GM23338 (cell line): ENCODE measurements around the gene FRY. TPM values are rescaled to one million over a fixed set of nuclear protein-coding genes. Genes with fewer than 3 reads are reported as not detected.

ENCODE experiments used
- ATAC-seq: fragments of 200-7000 bp; cut with Tn5 transposase; 3 replicates; pipeline ENCODE4 v1.9.1; 2020
- DNase-seq: peaks from one replicate; pipeline ENCODE4 v3.0.0-alpha.2; 2015; ENCODE audit warnings: low spot score
- H2AFZ ChIP-seq: fragments of 200-600 bp; sonication (generic); 2 replicates; pipeline ENCODE4 v1.8.0; 2016; ENCODE audit warnings: antibody characterized with exemption, mild to moderate bottlenecking, moderate library complexity
- H3F3A ChIP-seq: fragments of 200-600 bp; sonication (generic); replicated peaks from 2 replicates; pipeline ENCODE4 v1.8.0; 2017; ENCODE audit warnings: antibody characterized with exemption, mixed run types, low read depth
- H3K27ac ChIP-seq: fragments of 200-600 bp; sonication (generic); 2 replicates; pipeline ENCODE4 v1.6.1; 2016; ENCODE audit warnings: low read depth
- H3K27me3 ChIP-seq: fragments of 200-600 bp; sonication (generic); 2 replicates; pipeline ENCODE4 v1.8.0; 2016; ENCODE audit warnings: mild to moderate bottlenecking, mixed run types, moderate library complexity; ENCODE audit not compliant: insufficient read depth
- H3K36me3 ChIP-seq: fragments of 200-600 bp; sonication (generic); 2 replicates; pipeline ENCODE4 v1.8.0; 2016; ENCODE audit warnings: mild to moderate bottlenecking; ENCODE audit not compliant: insufficient read depth
- H3K4me1 ChIP-seq: fragments of 200-600 bp; sonication (generic); 2 replicates; pipeline ENCODE4 v1.8.0; 2016; ENCODE audit warnings: mild to moderate bottlenecking, moderate library complexity; ENCODE audit not compliant: insufficient read depth
- H3K4me2 ChIP-seq: fragments of 200-600 bp; sonication (generic); 2 replicates; pipeline ENCODE4 v1.7.1; 2017; ENCODE audit warnings: mixed run types
- H3K4me3 ChIP-seq: fragments of 200-600 bp; sonication (generic); 2 replicates; pipeline ENCODE4 v1.6.1; 2016; ENCODE audit warnings: mixed run types
- H3K79me2 ChIP-seq: fragments of 200-600 bp; sonication (generic); replicated peaks from 2 replicates; pipeline ENCODE4 v1.8.0; 2017; ENCODE audit warnings: mild to moderate bottlenecking; ENCODE audit not compliant: insufficient read depth
- H3K9me2 ChIP-seq: fragments of 200-600 bp; sonication (generic); 2 replicates; pipeline ENCODE4 v1.8.0; 2017; ENCODE audit not compliant: insufficient read depth
- H4K20me1 ChIP-seq: fragments of 200-600 bp; sonication (generic); replicated peaks from 2 replicates; pipeline ENCODE4 v1.8.0; 2017; ENCODE audit warnings: mild to moderate bottlenecking; ENCODE audit not compliant: insufficient read depth
- H3K27ac Mint-ChIP-seq: 2 replicates; pipeline ENCODE4 v1.8.0; 2020; ENCODE audit warnings: inconsistent platforms, mild to moderate bottlenecking, moderate library complexity, mixed read lengths
- H3K27me3 Mint-ChIP-seq: 3 replicates; pipeline ENCODE4 v1.8.0; 2022; ENCODE audit warnings: low read depth, mild to moderate bottlenecking, moderate library complexity, mixed read lengths, inconsistent platforms; ENCODE audit not compliant: insufficient read depth, poor library complexity
- H3K36me3 Mint-ChIP-seq: 3 replicates; pipeline ENCODE4 v1.8.0; 2021; ENCODE audit warnings: low read depth, mild to moderate bottlenecking, inconsistent platforms, moderate library complexity, mixed read lengths
- H3K4me1 Mint-ChIP-seq: 3 replicates; pipeline ENCODE4 v1.8.0; 2020; ENCODE audit warnings: mild to moderate bottlenecking, inconsistent platforms, mixed read lengths
- H3K4me3 Mint-ChIP-seq: 3 replicates; pipeline ENCODE4 v1.8.0; 2021; ENCODE audit warnings: moderate library complexity, mild to moderate bottlenecking, inconsistent platforms, mixed read lengths
- H3K9me3 Mint-ChIP-seq: 3 replicates; pipeline ENCODE4 v1.8.0; 2020; ENCODE audit warnings: moderate library complexity, mild to moderate bottlenecking, inconsistent platforms, mixed read lengths
- CTCF ChIP-seq, 2 experiments: fragments of 200-600 bp in 1 of 2; sonication (generic) in 1 of 2; conservative IDR thresholded peaks; 2 replicates each; pipeline versions ENCODE4 v1.5.1 to v1.6.1; 2016 to 2017; ENCODE audit warnings: antibody characterized with exemption in 2 of 2, low read depth in 2 of 2, mild to moderate bottlenecking in 2 of 2, moderate library complexity in 1 of 2
- ETS1 ChIP-seq: IDR thresholded peaks from 2 replicates; pipeline ENCODE4 v1.6.1; 2016; ENCODE audit warnings: antibody characterized with exemption
- EZH2 ChIP-seq: fragments of 200-600 bp; sonication (generic); IDR thresholded peaks from one replicate; pipeline ENCODE4 v1.8.0; 2017; ENCODE audit warnings: antibody characterized with exemption, mild to moderate bottlenecking, low read depth; ENCODE audit not compliant: unreplicated experiment
- EZH2phosphoT487 ChIP-seq: fragments of 200-600 bp; sonication (generic); IDR thresholded peaks from one replicate; pipeline ENCODE4 v1.8.1; 2018; ENCODE audit warnings: antibody characterized with exemption; ENCODE audit not compliant: unreplicated experiment
- NANOG ChIP-seq: IDR thresholded peaks from 2 replicates; pipeline ENCODE4 v1.6.1; 2016; ENCODE audit warnings: antibody characterized with exemption, borderline replicate concordance
- POLR2AphosphoS5 ChIP-seq: IDR thresholded peaks from 2 replicates; pipeline ENCODE4 v1.6.1; 2016; ENCODE audit warnings: antibody characterized with exemption, low read depth
- REST ChIP-seq: IDR thresholded peaks from one replicate; pipeline ENCODE4 v1.6.1; 2018; ENCODE audit warnings: antibody characterized with exemption; ENCODE audit not compliant: unreplicated experiment
- ZNF331 ChIP-seq: fragments of 250-450 bp; sonication (Bioruptor Pico); IDR thresholded peaks from 2 replicates; pipeline ENCODE4 v1.5.0; 2020; ENCODE audit warnings: low read depth, mild to moderate bottlenecking, moderate library complexity
- ZNF462 ChIP-seq: fragments of 250-450 bp; sonication (Bioruptor Pico); IDR thresholded peaks from 2 replicates; pipeline ENCODE4 v1.5.0; 2020; ENCODE audit warnings: mild to moderate bottlenecking, moderate library complexity
- polyA plus RNA-seq: library from polyadenylated mRNA; unstranded; fragments of >200 nt; fragmentation: Nextera tagmentation; extraction: Ambion mirVana; gene quantifications from 2 replicates; pipeline ENCODE4 v1.2.1, GENCODE V29; 2016
- total RNA-seq: library from RNA; depleted of rRNA; stranded (reverse); fragments of >200 nt; shearing (Covaris generic); gene quantifications from 2 replicates; pipeline ENCODE4 v1.2.3, GENCODE V29; 2014

Gene FRY
- total and polyA plus RNA-seq, 2 experiments from 2014 or later = 2.4 to 10.1 TPM

- TF ChIP-seq ZNF462 (CRISPR knock-in tag) (no peak), NANOG (no peak), POLR2AphosphoS5 (no peak), CTCF (conservative IDR thresholded peaks at IDR 0.05; ENCODE audit: low read depth in 2 of 2) (no peak)
These were observed 156.1 kb downstream of the FRY start (continued) for GRCh38 chr13:32187651-32188050.

- ATAC-seq = peak; percentile 74
- no peaks in the 10 kb centered on the region for H3K79me2 ChIP-seq
- Mint-ChIP-seq H3K9me3 (no peaks in the 10 kb centered on the region), H3K27me3 (peaks cover 1% of the 10 kb centered on the region), H3K27ac (0 out of 2 replicates have a peak overlapping the region, but pooled peaks have one; percentile 6), H3K4me1 (peaks cover 12% of the 10 kb centered on the region), H3K4me3 (no peak overlapping the region), H3K36me3 (no peaks in the 10 kb centered on the region)
- no peaks in the 10 kb centered on the region for H3K27me3 ChIP-seq
- H3K36me3 ChIP-seq = no peaks in the 10 kb centered on the region
- 0 out of 2 replicates have a peak, but pooled peaks cover 3% of the 10 kb centered on the region for H3K9me2 ChIP-seq
- H3F3A ChIP-seq = no peaks in the 10 kb centered on the region
- no peak overlapping the region for H3K4me3 ChIP-seq
- H2AFZ ChIP-seq = no peak overlapping the region
- no peaks in the 10 kb centered on the region for H4K20me1 ChIP-seq
- H3K27ac ChIP-seq = no peak overlapping the region
- peak; percentile 28 for DNase-seq
- no peak overlapping the region for H3K4me2 ChIP-seq
- H3K4me1 ChIP-seq = no peaks in the 10 kb centered on the region
- TF ChIP-seq EZH2 (no peak), ZNF331 (CRISPR knock-in tag) (no peak), POLR2AphosphoS5 (no peak), EZH2phosphoT487 (no peak), REST (no peak), ETS1 (no peak), NANOG (no peak)
These were observed 160.0 kb downstream of the FRY start for GRCh38 chr13:32191452-32191998.
